Neural cell (in vitro differentiated cells): Measurements from ENCODE around the gene TMEM259.

Experiments
- CTCF ChIP-seq: fragments of 450-650 bp; IDR thresholded peaks from 2 replicates; pipeline ENCODE4 v1.5.1; 2014; ENCODE audit warnings: antibody characterized with exemption, mild to moderate bottlenecking, moderate library complexity; ENCODE audit not compliant: poor library complexity, severe bottlenecking
- EP300 ChIP-seq: fragments of 450-650 bp; conservative IDR thresholded peaks from 2 replicates; pipeline ENCODE4 v1.6.1; 2014; ENCODE audit warnings: antibody characterized with exemption, mild to moderate bottlenecking, moderate library complexity; ENCODE audit not compliant: poor library complexity, severe bottlenecking
- EZH2 ChIP-seq: fragments of 200-600, 300-800 bp; shearing (Covaris generic), sonication (generic); IDR thresholded peaks from 2 replicates; pipeline ENCODE4 v1.6.1; 2014; ENCODE audit warnings: antibody characterized with exemption, low read length, borderline replicate concordance, mild to moderate bottlenecking; ENCODE audit not compliant: insufficient read depth, poor library complexity, severe bottlenecking
- MXI1 ChIP-seq: fragments of 450-650 bp; conservative IDR thresholded peaks from 2 replicates; pipeline ENCODE4 v1.6.1; 2014; ENCODE audit warnings: antibody characterized with exemption, mild to moderate bottlenecking; ENCODE audit not compliant: poor library complexity, severe bottlenecking
- POLR2AphosphoS5 ChIP-seq: IDR thresholded peaks from 2 replicates; pipeline ENCODE4 v1.6.1; 2012
- RAD21 ChIP-seq: fragments of 450-650 bp; conservative IDR thresholded peaks from 2 replicates; pipeline ENCODE4 v1.6.1; 2014; ENCODE audit warnings: antibody characterized with exemption, mild to moderate bottlenecking, moderate library complexity
- SMC3 ChIP-seq: fragments of 450-650 bp; conservative IDR thresholded peaks from 2 replicates; pipeline ENCODE4 v1.6.1; 2014; ENCODE audit warnings: antibody characterized with exemption, mild to moderate bottlenecking, moderate library complexity; ENCODE audit not compliant: poor library complexity
- TAF1 ChIP-seq: IDR thresholded peaks from 2 replicates; pipeline ENCODE4 v1.6.1; 2012; ENCODE audit warnings: low read depth
- TF ChIP-seq, protein P1 (sequence below): IDR thresholded peaks from 2 replicates; pipeline ENCODE4 v1.6.1; 2012; ENCODE audit warnings: borderline replicate concordance

- no peak for TF ChIP-seq CTCF
- TF ChIP-seq, protein P1, sequence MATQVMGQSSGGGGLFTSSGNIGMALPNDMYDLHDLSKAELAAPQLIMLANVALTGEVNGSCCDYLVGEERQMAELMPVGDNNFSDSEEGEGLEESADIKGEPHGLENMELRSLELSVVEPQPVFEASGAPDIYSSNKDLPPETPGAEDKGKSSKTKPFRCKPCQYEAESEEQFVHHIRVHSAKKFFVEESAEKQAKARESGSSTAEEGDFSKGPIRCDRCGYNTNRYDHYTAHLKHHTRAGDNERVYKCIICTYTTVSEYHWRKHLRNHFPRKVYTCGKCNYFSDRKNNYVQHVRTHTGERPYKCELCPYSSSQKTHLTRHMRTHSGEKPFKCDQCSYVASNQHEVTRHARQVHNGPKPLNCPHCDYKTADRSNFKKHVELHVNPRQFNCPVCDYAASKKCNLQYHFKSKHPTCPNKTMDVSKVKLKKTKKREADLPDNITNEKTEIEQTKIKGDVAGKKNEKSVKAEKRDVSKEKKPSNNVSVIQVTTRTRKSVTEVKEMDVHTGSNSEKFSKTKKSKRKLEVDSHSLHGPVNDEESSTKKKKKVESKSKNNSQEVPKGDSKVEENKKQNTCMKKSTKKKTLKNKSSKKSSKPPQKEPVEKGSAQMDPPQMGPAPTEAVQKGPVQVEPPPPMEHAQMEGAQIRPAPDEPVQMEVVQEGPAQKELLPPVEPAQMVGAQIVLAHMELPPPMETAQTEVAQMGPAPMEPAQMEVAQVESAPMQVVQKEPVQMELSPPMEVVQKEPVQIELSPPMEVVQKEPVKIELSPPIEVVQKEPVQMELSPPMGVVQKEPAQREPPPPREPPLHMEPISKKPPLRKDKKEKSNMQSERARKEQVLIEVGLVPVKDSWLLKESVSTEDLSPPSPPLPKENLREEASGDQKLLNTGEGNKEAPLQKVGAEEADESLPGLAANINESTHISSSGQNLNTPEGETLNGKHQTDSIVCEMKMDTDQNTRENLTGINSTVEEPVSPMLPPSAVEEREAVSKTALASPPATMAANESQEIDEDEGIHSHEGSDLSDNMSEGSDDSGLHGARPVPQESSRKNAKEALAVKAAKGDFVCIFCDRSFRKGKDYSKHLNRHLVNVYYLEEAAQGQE = no peak
- TF ChIP-seq EP300 = no peak
- TF ChIP-seq EZH2 = no peak
- TF ChIP-seq POLR2AphosphoS5 = no peak
- TF ChIP-seq SMC3 = no peak
- TF ChIP-seq RAD21 = no peak
- no peak for TF ChIP-seq MXI1
- no peak for TF ChIP-seq TAF1
Measured at GRCh38 chr19:1070576-1070930, 49.6 kb upstream of the TMEM259 start.
